Activated naive CD8-positive, alpha-beta T cell treated with anti-CD3 and anti-CD28 coated beads, Interleukin-2, amount 50 U/mL, for 24 hours (primary cell): ENCODE measurements around the gene NANOS1.
A peak's percentile ranks its signal among the peaks of the same experiment; 100 is the strongest.

Source experiments
- ATAC-seq: fragments of 150-1000 bp; cut with Tn5 transposase; one replicate; pipeline ENCODE4 v1.10.0; 2021
- DNase-seq: peaks from one replicate; pipeline ENCODE4 v3.0.0; 2021
- H3K27ac Mint-ChIP-seq: one replicate; pipeline ENCODE4 v1.8.0; 2021; ENCODE audit warnings: mild to moderate bottlenecking, mixed read lengths
- H3K27me3 Mint-ChIP-seq: one replicate; pipeline ENCODE4 v1.8.0; 2021; ENCODE audit warnings: mixed read lengths
- H3K36me3 Mint-ChIP-seq: one replicate; pipeline ENCODE4 v1.8.0; 2021; ENCODE audit warnings: low read depth, mixed read lengths
- H3K4me1 Mint-ChIP-seq: one replicate; pipeline ENCODE4 v1.8.0; 2021; ENCODE audit warnings: mixed read lengths
- H3K4me3 Mint-ChIP-seq: one replicate; pipeline ENCODE4 v1.8.0; 2021; ENCODE audit warnings: mild to moderate bottlenecking, moderate library complexity, mixed read lengths
- H3K9me3 Mint-ChIP-seq: one replicate; pipeline ENCODE4 v1.8.0; 2021; ENCODE audit warnings: mixed read lengths

Gene NANOS1

GRCh38 chr10:118998183-118998582, 31.3 kb upstream of the NANOS1 start:
- ATAC-seq (no peak), DNase-seq (no peak)
- Mint-ChIP-seq H3K9me3 (no peaks in the 10 kb centered on the region), H3K4me1 (no peaks in the 10 kb centered on the region), H3K4me3 (no peak overlapping the region), H3K27ac (no peak overlapping the region), H3K27me3 (peaks cover 8% of the 10 kb centered on the region), H3K36me3 (no peaks in the 10 kb centered on the region)

DNA sequence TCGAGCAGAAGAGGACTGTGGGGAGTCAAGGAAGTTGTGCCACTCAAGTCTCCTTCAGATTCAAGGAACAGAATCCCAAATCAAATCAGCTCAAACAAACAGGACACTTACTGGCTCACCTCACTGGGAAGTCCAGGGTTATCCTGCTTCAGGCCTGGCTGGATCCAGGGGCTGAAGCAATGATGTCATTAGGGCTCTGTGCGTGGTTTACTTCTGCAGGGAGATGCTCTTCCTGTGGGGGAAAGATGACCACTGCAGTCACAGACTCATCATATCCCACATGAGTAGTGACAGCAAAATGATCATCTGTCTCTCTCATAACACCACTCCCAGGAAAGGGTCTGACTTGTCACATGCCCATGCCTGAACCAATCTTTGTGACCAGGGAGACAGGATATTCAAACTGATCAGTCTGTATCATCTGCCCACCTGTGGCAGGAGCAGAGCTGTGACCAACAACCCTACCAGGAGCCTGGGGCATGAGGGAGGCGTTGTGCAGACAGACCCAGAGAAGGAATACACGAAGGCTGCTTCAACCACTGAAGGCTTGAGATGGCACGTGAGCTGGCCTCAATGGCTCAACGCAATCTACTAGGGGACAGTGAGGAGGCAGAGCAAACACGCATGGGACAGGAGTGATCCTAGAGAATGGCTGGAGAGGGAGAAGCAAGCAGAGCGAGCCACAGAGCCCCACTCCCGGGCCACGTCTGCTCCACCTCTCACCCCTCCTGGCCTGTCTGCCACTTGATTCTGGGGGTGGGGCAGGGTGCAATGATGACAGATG, 27.6 kb upstream of the NANOS1 start:
- ATAC-seq (no peak), DNase-seq (no peak)
- no peaks in the 10 kb centered on the region for H3K9me3 Mint-ChIP-seq
- H3K36me3 Mint-ChIP-seq = no peaks in the 10 kb centered on the region
- H3K27me3 Mint-ChIP-seq = peaks cover 10% of the 10 kb centered on the region
- peak overlapping the region; percentile 42 for H3K27ac Mint-ChIP-seq
- H3K4me1 Mint-ChIP-seq = no peaks in the 10 kb centered on the region
- no peak overlapping the region for H3K4me3 Mint-ChIP-seq

- H3K4me3 Mint-ChIP-seq = no peak overlapping the region
- H3K4me1 Mint-ChIP-seq = no peaks in the 10 kb centered on the region
- ATAC-seq (peak; percentile 33), DNase-seq (no peak)
- H3K36me3 Mint-ChIP-seq = no peaks in the 10 kb centered on the region
- H3K27me3 Mint-ChIP-seq = peaks cover 6% of the 10 kb centered on the region
- H3K27ac Mint-ChIP-seq = no peak overlapping the region
- no peaks in the 10 kb centered on the region for H3K9me3 Mint-ChIP-seq
These were observed 25.8 kb upstream of the NANOS1 start for GRCh38 chr10:119003572-119004289.

DNA sequence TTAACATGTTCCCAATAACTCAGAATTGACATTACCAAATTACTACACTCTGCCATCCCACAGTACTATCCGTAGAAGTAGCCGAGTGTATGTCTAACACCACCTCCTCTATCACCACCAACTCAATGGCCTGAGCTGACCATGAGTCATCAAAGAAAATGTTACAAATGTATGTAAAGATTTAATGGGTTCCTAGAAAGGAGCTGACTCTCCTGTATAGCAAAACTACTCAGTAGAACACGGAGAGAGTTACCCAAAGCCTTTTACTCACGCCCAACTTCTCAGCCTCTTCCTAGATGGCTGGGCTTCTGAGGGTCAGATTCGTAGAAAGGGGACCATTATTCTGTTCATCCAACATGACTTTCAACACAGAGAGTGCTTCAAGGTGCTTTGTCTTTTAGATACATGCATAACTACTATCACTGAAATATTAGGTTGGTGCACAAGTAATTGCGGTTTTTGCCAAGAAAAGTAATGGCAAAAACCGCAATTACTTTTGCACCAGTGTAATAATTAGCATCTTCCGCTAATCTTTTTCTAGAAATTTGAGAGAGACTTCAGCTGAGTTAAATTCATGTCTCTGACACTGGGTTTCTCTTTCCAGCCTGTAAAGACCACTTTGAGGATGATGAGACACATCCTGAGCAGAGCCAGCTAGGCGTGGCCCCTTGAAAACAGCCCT, 24.0 kb upstream of the NANOS1 start:
- ATAC-seq = no peak
- H3K27me3 Mint-ChIP-seq = peaks cover 6% of the 10 kb centered on the region
- no peak for DNase-seq
- no peaks in the 10 kb centered on the region for H3K9me3 Mint-ChIP-seq
- H3K4me3 Mint-ChIP-seq = no peak overlapping the region
- H3K27ac Mint-ChIP-seq = no peak overlapping the region
- H3K36me3 Mint-ChIP-seq = no peaks in the 10 kb centered on the region
- H3K4me1 Mint-ChIP-seq = no peaks in the 10 kb centered on the region

GRCh38 chr10:119006451-119007210, 22.9 kb upstream of the NANOS1 start:
- no peak for DNase-seq
- Mint-ChIP-seq H3K4me3 (no peak overlapping the region), H3K9me3 (no peaks in the 10 kb centered on the region), H3K4me1 (no peaks in the 10 kb centered on the region), H3K27me3 (peaks cover 3% of the 10 kb centered on the region), H3K27ac (no peak overlapping the region), H3K36me3 (no peaks in the 10 kb centered on the region)
- ATAC-seq = no peak

DNA sequence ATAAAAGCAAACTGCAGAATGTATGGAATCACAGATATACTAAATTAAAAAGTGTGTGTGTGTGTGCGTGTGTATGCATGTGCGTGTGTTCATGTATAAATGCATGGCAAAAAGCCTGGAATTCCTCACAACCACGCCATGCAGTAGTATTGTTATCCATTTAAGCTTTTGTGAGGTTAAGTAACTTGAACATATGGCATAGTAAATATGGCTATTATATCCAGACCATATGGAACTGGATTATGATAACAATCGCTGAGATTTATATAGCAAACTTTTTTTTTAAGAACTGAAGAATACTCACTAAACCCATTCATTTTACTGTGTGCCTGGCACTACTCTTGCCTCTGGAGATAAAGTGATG, 22.3 kb upstream of the NANOS1 start:
- Mint-ChIP-seq H3K9me3 (no peaks in the 10 kb centered on the region), H3K4me3 (no peak overlapping the region), H3K27me3 (peaks cover 3% of the 10 kb centered on the region), H3K27ac (no peak overlapping the region), H3K4me1 (no peaks in the 10 kb centered on the region), H3K36me3 (no peaks in the 10 kb centered on the region)
- DNase-seq (no peak), ATAC-seq (no peak)

GRCh38 chr10:119020627-119020946, 8.9 kb upstream of the NANOS1 start:
- no peak overlapping the region for H3K4me3 Mint-ChIP-seq
- no peaks in the 10 kb centered on the region for H3K9me3 Mint-ChIP-seq
- peak; percentile 44 for DNase-seq
- ATAC-seq = peak; percentile 89
- H3K36me3 Mint-ChIP-seq = no peaks in the 10 kb centered on the region
- H3K4me1 Mint-ChIP-seq = peaks cover 5% of the 10 kb centered on the region
- no peak overlapping the region for H3K27ac Mint-ChIP-seq
- peaks cover 13% of the 10 kb centered on the region for H3K27me3 Mint-ChIP-seq

DNA sequence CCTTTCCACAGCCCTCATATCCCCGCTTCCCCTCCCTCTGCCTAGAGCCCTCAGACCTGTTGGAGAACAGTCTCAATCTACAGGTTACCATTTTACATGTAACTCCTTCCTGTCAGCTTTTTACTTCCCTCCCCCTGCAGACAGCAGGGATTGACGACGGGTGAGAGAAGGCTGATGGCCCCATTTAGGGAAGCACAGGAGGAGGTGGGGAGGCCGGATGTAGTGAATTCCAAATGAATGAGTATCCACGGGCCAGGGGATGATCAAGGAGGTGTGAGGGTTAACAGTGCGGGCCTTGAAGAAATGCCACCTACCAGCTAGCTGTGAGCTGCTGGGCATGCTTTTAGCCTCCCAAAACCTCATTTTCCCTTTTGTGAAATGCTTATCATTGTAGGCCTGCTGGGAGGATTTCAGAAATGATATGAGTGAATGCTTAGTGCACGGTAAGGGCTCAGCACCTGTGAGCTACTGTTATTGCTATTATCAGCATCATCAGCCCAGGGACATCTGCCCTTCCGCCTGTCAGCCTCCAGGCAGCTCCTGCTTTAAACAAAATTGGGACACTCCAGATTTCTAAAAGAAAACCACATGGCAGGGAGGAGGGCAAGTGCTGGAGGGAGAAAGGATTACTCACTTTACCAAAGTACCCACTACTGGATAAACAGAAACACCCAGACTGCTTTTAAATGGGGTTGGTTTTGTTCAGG, 6.5 kb upstream of the NANOS1 start:
- Mint-ChIP-seq H3K9me3 (no peaks in the 10 kb centered on the region), H3K27ac (no peak overlapping the region), H3K4me1 (peaks cover 5% of the 10 kb centered on the region), H3K4me3 (no peak overlapping the region), H3K36me3 (no peaks in the 10 kb centered on the region), H3K27me3 (peaks cover 8% of the 10 kb centered on the region)
- no peak for DNase-seq
- ATAC-seq = no peak

- Mint-ChIP-seq H3K4me3 (no peak overlapping the region), H3K4me1 (peaks cover 5% of the 10 kb centered on the region), H3K9me3 (no peaks in the 10 kb centered on the region), H3K27me3 (peaks cover 9% of the 10 kb centered on the region), H3K27ac (no peak overlapping the region), H3K36me3 (no peaks in the 10 kb centered on the region)
- no peak for DNase-seq
- no peak for ATAC-seq
These were observed 6.0 kb upstream of the NANOS1 start for GRCh38 chr10:119023553-119023868.

DNA sequence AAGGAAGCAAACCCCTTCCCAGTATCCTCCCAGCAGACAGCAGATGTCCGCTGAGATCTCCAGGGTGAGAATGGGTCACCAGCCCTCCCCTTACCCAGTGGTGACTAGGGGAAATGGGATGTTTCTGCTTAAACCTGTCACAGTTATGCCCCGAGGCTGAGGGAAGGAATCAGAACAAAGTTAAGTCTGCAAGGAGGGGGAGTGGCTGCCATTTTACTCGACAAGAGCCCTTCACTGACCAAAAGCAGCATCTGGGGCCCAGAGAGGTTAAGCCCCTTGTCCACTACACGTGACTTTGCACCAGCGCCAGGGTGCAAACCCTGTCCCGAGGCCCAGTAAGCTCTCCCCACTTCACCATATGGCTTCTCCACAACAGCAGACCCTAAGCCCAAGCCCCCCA, 4.6 kb upstream of the NANOS1 start:
- ATAC-seq (no peak), DNase-seq (no peak)
- Mint-ChIP-seq H3K4me3 (no peak overlapping the region), H3K27me3 (peaks cover 10% of the 10 kb centered on the region), H3K27ac (no peak overlapping the region), H3K9me3 (no peaks in the 10 kb centered on the region), H3K36me3 (no peaks in the 10 kb centered on the region), H3K4me1 (peaks cover 5% of the 10 kb centered on the region)

DNA sequence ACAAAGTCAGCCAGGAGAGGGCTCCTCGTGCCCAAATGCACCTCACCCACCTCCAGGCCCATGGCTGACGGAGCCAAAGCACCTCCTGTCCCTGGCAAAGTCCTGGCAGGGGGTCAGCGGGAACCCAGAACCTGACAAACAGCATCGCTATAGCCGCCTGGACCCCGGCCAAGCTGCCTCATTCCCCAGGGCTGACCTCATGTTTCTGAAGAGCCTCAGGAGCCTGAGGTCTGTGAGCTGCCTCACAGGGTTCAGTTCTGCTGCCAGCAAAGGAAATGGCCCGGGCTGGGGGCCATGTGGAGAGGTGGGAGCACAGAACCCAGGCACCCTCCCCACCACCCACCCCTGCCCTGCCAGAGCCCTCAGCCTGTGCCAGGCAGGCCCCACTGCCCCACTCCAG, 4.2 kb upstream of the NANOS1 start:
- Mint-ChIP-seq H3K9me3 (no peaks in the 10 kb centered on the region), H3K27ac (no peak overlapping the region), H3K4me3 (no peak overlapping the region), H3K4me1 (peaks cover 5% of the 10 kb centered on the region), H3K36me3 (no peaks in the 10 kb centered on the region), H3K27me3 (peaks cover 9% of the 10 kb centered on the region)
- DNase-seq = no peak
- no peak for ATAC-seq

- DNase-seq = no peak
- Mint-ChIP-seq H3K27me3 (peaks cover 7% of the 10 kb centered on the region), H3K4me1 (peaks cover 3% of the 10 kb centered on the region), H3K9me3 (no peaks in the 10 kb centered on the region), H3K4me3 (no peak overlapping the region), H3K36me3 (no peaks in the 10 kb centered on the region), H3K27ac (no peak overlapping the region)
- ATAC-seq = no peak
These were observed 3.7 kb upstream of the NANOS1 start for GRCh38 chr10:119025776-119026175.

DNA sequence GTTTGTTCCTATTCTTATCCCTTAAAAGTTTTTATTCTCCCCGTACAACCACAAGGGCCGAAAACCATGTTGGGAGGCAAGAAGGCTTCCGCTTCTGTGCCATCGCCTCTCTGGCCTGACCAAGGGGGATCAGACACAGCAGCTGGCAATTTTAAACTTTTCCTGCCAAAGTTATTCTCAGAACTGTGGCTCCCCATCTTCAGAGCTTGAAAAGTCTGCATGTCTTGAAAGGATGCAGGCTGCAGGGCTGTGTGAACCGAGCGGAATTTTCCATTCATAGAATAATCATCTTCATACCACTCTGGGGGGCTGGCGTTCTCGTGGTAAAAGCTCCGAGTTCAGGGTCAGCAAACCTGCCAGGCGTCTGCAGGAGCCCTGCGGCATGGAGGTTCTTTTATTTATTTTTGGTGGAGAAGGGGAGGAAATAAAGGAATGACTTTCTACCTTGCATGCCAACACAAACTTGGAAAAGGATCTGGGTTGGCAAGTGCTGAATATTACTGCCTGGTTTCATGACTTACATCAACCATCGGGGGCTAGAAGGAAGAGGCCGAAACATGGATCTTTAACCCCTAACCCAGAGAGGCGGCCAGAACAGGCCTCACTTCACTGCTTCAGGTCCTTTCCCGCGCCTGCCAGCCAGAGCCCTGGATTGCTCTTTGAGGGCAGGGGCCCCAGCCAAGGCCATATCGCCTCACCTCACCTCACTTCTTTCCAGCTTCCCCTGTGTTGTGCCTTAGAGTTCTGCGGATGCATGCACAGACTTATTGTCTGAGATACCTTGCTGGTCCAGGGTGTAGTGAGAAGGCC, 3.0 kb upstream of the NANOS1 start:
- no peaks in the 10 kb centered on the region for H3K9me3 Mint-ChIP-seq
- DNase-seq (no peak), ATAC-seq (no peak)
- H3K27me3 Mint-ChIP-seq = peaks cover 5% of the 10 kb centered on the region
- no peaks in the 10 kb centered on the region for H3K36me3 Mint-ChIP-seq
- no peak overlapping the region for H3K4me3 Mint-ChIP-seq
- H3K4me1 Mint-ChIP-seq = peaks cover 10% of the 10 kb centered on the region
- no peak overlapping the region for H3K27ac Mint-ChIP-seq
